Astrocyte (in vitro differentiated cells and primary cell): ENCODE data around the gene KCNG3.

ENCODE experiments used
- CTCF ChIP-seq: IDR thresholded peaks from 2 replicates; pipeline ENCODE4 v1.5.1; 2011; ENCODE audit warnings: low read depth, mild to moderate bottlenecking, inconsistent platforms, low read length, moderate library complexity; ENCODE audit not compliant: insufficient read depth
- EZH2 ChIP-seq: IDR thresholded peaks from 2 replicates; pipeline ENCODE4 v1.6.1; 2012; ENCODE audit warnings: mild to moderate bottlenecking, low read length, inconsistent platforms; ENCODE audit not compliant: insufficient read depth

GRCh38 chr2:42523341-42523740 is 29.6 kb upstream of the KCNG3 start:
- TF ChIP-seq CTCF (no peak), EZH2 (no peak)
